RWPE2 (cell line): ENCODE measurements around the gene NUP210.

Experiments
- ATAC-seq: fragments of 200-7000 bp; cut with Tn5 transposase; 3 replicates; pipeline ENCODE4 v1.9.1; 2021; ENCODE audit warnings: low read depth
- DNase-seq: peaks from one replicate; pipeline ENCODE4 v3.0.0-alpha.2; 2020; ENCODE audit warnings: low spot score
- H3K27ac ChIP-seq: fragments of 450-650 bp; 2 replicates; pipeline ENCODE4 v1.5.1; 2017; ENCODE audit warnings: mild to moderate bottlenecking; ENCODE audit not compliant: poor library complexity, severe bottlenecking
- H3K27me3 ChIP-seq: fragments of 250-450 bp; sonication (Bioruptor Pico); 2 replicates; pipeline ENCODE4 v1.5.1; 2021; ENCODE audit warnings: mild to moderate bottlenecking, moderate library complexity; ENCODE audit not compliant: insufficient read depth, poor library complexity, severe bottlenecking
- H3K36me3 ChIP-seq: fragments of 250-450 bp; sonication (Bioruptor Pico); 2 replicates; pipeline ENCODE4 v1.5.1; 2020; ENCODE audit warnings: low read depth, mild to moderate bottlenecking, moderate library complexity
- H3K4me1 ChIP-seq: fragments of 250-450 bp; sonication (Bioruptor Pico); 2 replicates; pipeline ENCODE4 v1.5.1; 2021; ENCODE audit warnings: mild to moderate bottlenecking, moderate library complexity; ENCODE audit not compliant: insufficient read depth, poor library complexity, severe bottlenecking
- H3K4me3 ChIP-seq: fragments of 250-450 bp; sonication (Bioruptor Pico); 2 replicates; pipeline ENCODE4 v1.5.1; 2021; ENCODE audit warnings: mild to moderate bottlenecking, moderate library complexity; ENCODE audit not compliant: severe bottlenecking
- H3K9me3 ChIP-seq: fragments of 250-450 bp; sonication (Bioruptor Pico); 2 replicates; pipeline ENCODE4 v1.5.1; 2021; ENCODE audit warnings: mild to moderate bottlenecking, moderate library complexity; ENCODE audit not compliant: severe bottlenecking
- CTCF ChIP-seq: fragments of 450-650 bp; IDR thresholded peaks from one replicate; pipeline ENCODE4 v1.5.1; 2017; ENCODE audit warnings: mild to moderate bottlenecking, moderate library complexity; ENCODE audit not compliant: poor library complexity, severe bottlenecking

The NUP210 gene

GRCh38 chr3:13314877-13315276 lies 105.2 kb downstream of the NUP210 start:
- no peak for TF ChIP-seq CTCF
- no peak for ATAC-seq
- Histone ChIP-seq H3K36me3 (no peaks in the 10 kb centered on the region), H3K4me3 (no peak overlapping the region), H3K4me1 (no peaks in the 10 kb centered on the region), H3K27me3 (no peaks in the 10 kb centered on the region), H3K9me3 (no peaks in the 10 kb centered on the region), H3K27ac (no peak overlapping the region)
- no peak for DNase-seq

- ATAC-seq (no peak), DNase-seq (no peak)
- no peak for TF ChIP-seq CTCF
- Histone ChIP-seq H3K9me3 (no peaks in the 10 kb centered on the region), H3K27me3 (no peaks in the 10 kb centered on the region), H3K4me3 (no peak overlapping the region), H3K27ac (no peak overlapping the region), H3K36me3 (no peaks in the 10 kb centered on the region), H3K4me1 (no peaks in the 10 kb centered on the region)
These were observed 106.3 kb downstream of the NUP210 start for GRCh38 chr3:13313813-13314212.

- DNase-seq (peak; percentile 21), ATAC-seq (no peak)
- no peaks in the 10 kb centered on the region for H3K36me3 ChIP-seq
- no peaks in the 10 kb centered on the region for H3K9me3 ChIP-seq
- TF ChIP-seq CTCF: no peak
- no peak overlapping the region for H3K4me3 ChIP-seq
- H3K27me3 ChIP-seq: no peaks in the 10 kb centered on the region
- H3K27ac ChIP-seq: no peak overlapping the region
- H3K4me1 ChIP-seq: no peaks in the 10 kb centered on the region
These were observed 111.1 kb downstream of the NUP210 start for GRCh38 chr3:13309004-13309403.

- Histone ChIP-seq H3K27me3 (no peaks in the 10 kb centered on the region), H3K27ac (no peak overlapping the region), H3K4me1 (no peaks in the 10 kb centered on the region), H3K4me3 (no peak overlapping the region), H3K9me3 (no peaks in the 10 kb centered on the region), H3K36me3 (no peaks in the 10 kb centered on the region)
- TF ChIP-seq CTCF: peak; percentile 19
- DNase-seq (peak; percentile 9), ATAC-seq (peak; percentile 17; the same call in 1 of the 3 replicates)
These were observed 111.7 kb downstream of the NUP210 start for GRCh38 chr3:13308380-13308801.

- Histone ChIP-seq H3K4me1 (no peaks in the 10 kb centered on the region), H3K4me3 (no peak overlapping the region), H3K27me3 (no peaks in the 10 kb centered on the region), H3K9me3 (no peaks in the 10 kb centered on the region), H3K27ac (no peak overlapping the region), H3K36me3 (no peaks in the 10 kb centered on the region)
- TF ChIP-seq CTCF: no peak
- ATAC-seq: no peak
- DNase-seq: peak; percentile 33
These were observed 113.1 kb downstream of the NUP210 start for GRCh38 chr3:13307041-13307440.
